NCI-H526 (cell line): ENCODE measurements around the gene FYN.

Source experiments
- DNase-seq, 2 experiments: peaks; one replicate each; lab custom pipeline; 2025; lab: John Stamatoyannopoulos, UW

The FYN gene

GRCh38 chr6:111831408-111831807 is 41.8 kb downstream of the FYN start:
- DNase-seq, result no peak

GRCh38 chr6:111829998-111830397 is 43.3 kb downstream of the FYN start:
- no peak for DNase-seq

GRCh38 chr6:111829581-111829980 is 43.7 kb downstream of the FYN start:
- no peak for DNase-seq

- DNase-seq, result no peak
Observed at GRCh38 chr6:111828809-111829208, 44.4 kb downstream of the FYN start.

- no peak for DNase-seq
Observed at GRCh38 chr6:111825439-111826086, 47.7 kb downstream of the FYN start.

GRCh38 chr6:111824608-111825337 is 48.5 kb downstream of the FYN start:
- no peak for DNase-seq

- DNase-seq, result no peak
Observed at GRCh38 chr6:111823831-111824607, 49.2 kb downstream of the FYN start.

- no peak for DNase-seq
Observed at GRCh38 chr6:111823012-111823411, 50.2 kb downstream of the FYN start.

GRCh38 chr6:111819458-111819857 is 53.8 kb downstream of the FYN start:
- DNase-seq, result no peak

GRCh38 chr6:111818539-111819226 is 54.6 kb downstream of the FYN start:
- DNase-seq, result no peak

GRCh38 chr6:111817451-111818120 is 55.7 kb downstream of the FYN start:
- no peak for DNase-seq

- no peak for DNase-seq
Observed at GRCh38 chr6:111813677-111814310, 59.5 kb downstream of the FYN start.

GRCh38 chr6:111813237-111813636 is 60.0 kb downstream of the FYN start:
- DNase-seq, result no peak

GRCh38 chr6:111812060-111813038 is 60.9 kb downstream of the FYN start:
- no peak for DNase-seq

GRCh38 chr6:111810294-111811131 is 62.7 kb downstream of the FYN start:
- no peak for DNase-seq

GRCh38 chr6:111809766-111810165 is 63.5 kb downstream of the FYN start:
- DNase-seq, result no peak

GRCh38 chr6:111809264-111809663 is 64.0 kb downstream of the FYN start:
- DNase-seq, result no peak

GRCh38 chr6:111808493-111808892 is 64.8 kb downstream of the FYN start:
- no peak for DNase-seq
